ENCODE results near the gene ZNF317.
"Not testable (repeated sequence)": the region's sequence is repeated elsewhere in the genome, so short reads cannot be mapped to it uniquely, and the experiment has no call there.

GRCh38 chr19:9198044-9198443, 57.8 kb downstream of the ZNF317 start:
- TF ChIP-seq POLR2A, CTCF (IDR thresholded peaks at IDR 0.05): not testable (repeated sequence)
